Tongue (tissue), 2 donors: ENCODE measurements around the gene FIG4. TPM values are rescaled to one million over a fixed set of nuclear protein-coding genes. Genes with fewer than 3 reads are reported as not detected.
"Not testable (repeated sequence)": the region's sequence is repeated elsewhere in the genome, so short reads cannot be mapped to it uniquely, and the experiment has no call there.

Experiments used
- DNase-seq: peaks from one replicate; pipeline ENCODE4 v3.0.0-alpha.2; 2015
- total RNA-seq: library from RNA; depleted of rRNA; stranded (reverse); fragments of >200 nt; gene quantifications from one replicate; pipeline ENCODE4 v1.2.3, GENCODE V29; 2014

The FIG4 gene
- total RNA-seq, 1 donor from 2014 or later, result 22.3 TPM

DNA sequence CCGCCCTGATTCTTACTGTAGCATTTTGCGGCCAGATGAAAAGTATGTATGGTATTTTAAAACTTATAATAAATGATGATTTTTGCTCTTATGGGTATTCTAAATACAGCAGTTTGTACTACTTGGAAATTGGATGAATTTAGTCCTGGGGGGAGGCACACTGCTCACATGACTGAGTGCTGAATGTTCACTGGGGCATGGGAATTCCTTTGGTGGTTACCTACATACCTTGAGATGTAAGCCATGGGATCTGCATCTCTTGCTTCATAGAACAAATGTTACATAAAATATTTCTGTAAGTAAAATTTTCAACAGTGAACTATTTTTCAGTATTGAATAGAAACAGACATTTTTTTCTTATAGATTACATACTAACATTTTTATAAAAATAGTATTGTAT lies 71.1 kb downstream of the FIG4 start:
- DNase-seq, result no peak

DNA sequence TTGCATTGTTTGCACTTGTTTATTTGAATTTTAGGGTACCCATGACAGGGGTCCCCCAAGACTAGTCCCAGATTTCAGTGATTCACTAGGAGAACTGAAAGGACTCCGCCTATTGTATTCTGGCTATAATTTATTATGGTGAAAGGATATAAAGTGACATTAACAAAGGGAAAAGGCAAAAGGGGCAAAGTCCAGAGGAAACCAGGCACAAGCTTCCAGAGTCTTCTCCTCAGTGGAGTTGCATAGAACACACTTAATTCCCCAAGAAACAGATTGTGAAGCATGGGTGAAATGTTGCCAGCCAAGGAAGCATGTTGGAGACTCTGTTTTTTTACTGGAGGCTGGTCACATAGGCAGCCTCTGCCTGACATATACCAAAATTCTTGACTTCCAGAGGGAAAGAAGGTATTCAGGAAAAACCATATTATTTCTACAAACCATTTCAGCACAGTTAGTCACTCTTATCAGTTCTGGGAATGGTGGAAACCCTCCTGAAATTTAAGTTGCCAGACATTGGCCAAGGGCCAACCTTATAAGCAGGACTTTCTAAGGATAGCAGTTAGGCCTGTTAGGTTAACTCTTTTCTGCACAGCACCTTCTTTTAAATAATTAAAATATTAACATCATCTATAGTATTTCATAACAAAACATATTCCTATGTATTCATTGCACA lies 71.8 kb downstream of the FIG4 start:
- DNase-seq, result no peak

DNA sequence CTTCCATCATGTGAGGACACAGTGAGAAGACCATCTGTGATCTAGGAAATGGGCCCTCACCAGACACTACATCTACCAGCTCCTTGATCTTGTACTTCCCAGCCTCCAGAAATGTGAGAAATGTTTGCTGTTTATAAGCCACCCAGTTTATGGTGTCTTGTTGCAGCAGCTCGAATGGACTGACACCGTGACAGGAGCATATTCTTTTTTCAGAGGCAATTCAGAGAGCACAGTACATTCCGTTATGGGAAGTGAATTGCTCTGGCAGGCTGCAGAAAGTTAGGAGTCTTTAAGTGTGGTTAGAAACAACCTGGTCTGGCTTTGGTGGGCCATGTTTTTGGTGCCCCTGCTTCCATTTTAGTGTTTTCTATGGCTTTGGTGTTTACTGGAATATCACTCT lies 75.1 kb downstream of the FIG4 start:
- DNase-seq, result no peak

DNA sequence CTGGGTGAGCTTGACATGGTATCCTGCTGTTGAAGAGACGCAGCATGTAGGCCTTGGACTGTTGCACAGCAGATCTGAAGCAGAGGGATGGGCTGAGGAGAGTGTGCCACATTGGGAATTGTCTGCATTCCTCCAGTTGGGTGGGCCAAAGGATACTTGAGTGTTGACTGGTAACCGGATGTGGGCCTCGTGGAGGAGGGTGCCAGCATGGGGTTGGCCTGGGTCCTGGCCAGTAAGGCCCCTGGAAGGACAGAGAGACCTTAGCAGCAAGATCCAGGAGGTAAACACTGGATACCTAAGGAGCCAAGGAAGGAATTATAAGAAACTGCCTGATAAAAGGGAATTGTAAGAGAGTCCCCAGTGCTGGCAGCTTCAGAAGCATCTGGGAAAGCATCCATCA lies 76.9 kb downstream of the FIG4 start:
- DNase-seq, result no peak

DNA sequence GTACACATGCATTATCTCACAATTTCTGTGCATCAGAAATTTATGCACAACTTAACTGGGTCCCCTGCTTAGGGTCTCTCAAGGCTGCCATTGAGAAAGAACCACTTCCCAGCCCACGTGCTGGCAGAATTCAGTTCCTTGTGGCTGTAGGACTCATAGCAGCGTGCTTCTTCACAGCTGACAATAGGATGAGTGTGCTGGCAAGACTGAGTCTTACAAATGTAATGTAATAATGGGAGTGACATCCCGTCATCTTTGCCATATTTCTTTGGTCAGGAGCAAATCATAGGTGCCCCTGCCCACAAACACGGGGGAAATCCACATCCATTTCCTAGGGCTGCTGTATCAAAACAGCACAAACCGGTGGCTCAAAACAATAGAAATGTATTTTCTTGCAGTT lies 77.4 kb downstream of the FIG4 start:
- no peak for DNase-seq

DNA sequence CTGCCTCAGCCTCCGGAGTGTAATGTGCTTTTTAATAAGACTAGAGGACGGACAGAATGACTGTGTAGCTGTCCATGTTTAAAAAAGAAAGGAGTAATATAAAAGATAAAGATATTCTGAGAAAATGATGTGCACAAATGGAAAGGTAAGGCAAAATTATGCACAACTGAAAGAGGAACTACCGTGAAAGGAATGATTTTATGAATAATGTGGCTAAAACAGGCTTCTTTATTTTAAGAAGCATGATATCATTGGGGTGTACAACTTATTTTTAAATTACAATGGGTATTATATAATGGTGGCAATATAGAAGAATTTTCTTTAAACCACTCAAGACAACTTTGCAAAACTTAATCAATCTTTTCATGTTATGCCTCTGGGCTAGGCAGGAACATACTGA lies 78.1 kb downstream of the FIG4 start:
- no peak for DNase-seq

DNA sequence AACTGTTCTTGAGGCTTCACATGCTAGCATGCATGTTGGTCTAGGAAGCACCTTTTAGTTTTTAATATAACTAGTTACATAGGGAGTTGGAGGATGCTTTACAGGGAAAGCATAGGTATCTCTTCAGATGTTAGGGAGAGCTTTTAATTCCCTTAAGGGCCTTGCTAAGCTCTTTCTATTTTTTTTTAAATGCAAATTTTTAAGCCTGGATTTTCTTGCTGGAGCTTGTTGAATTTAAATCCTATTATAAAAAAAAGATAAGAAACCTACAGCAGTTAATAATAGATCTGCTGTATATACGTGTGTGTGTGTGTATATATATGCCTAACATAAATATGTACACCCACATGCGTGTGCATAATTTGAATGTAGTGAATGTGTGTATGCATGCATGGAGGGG lies 79.0 kb downstream of the FIG4 start:
- no peak for DNase-seq

DNA sequence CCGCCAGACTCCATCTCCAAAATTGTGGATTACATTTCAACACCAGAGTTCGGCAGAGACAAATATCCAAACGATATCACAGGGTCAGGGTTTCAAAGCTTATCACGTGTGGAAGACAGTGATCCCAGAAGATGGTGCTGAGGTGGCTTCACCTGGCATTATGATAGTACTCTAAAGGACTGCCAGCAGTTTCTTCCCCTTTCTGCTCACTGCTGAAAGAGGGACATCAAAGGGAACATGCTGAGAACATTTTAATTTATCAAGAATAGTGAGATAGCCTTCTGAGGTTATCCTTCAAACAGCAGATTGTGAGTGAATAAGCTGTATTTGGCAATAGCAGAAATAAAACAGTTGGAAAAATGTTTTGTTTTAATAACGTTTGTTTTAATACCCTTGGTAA lies 79.7 kb downstream of the FIG4 start:
- no peak for DNase-seq

DNA sequence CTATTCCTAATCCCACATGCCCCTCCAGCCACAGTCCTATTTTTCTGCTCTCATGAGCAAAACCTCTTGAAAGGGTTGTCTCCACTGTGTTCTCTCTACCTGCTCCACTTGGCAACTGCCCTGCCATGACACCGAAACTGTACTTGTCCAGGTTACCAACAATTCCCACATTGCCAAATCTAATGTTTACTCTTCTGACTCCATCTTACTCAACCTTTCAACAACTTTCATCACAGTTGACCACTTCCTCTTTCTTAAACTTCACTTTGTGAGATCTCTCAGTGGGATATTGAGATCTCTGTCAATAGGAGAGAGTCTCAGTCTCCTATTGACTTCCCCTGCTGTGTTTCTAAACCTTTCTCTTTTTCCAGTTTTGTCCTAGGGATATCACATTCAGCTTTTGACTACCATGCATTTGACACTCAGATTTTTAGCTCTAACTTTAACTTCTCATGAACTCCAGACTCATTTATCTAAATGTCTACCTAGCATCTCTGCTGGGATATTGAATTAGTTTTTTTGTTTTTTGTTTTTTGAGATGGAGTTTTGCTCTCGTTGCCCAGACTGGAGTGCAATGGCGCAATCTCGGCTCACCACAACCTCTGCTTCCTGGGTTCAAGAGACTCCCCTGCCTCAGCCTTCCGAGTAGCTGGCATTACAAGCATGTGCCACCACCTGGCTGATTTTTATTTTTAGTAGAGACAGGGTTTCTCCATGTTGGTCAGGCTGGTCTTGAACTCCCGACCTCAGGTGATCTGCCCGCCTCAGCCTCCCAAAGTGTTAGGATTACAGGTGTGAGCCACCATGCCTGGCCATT lies 81.1 kb downstream of the FIG4 start:
- not testable (repeated sequence) for DNase-seq

DNA sequence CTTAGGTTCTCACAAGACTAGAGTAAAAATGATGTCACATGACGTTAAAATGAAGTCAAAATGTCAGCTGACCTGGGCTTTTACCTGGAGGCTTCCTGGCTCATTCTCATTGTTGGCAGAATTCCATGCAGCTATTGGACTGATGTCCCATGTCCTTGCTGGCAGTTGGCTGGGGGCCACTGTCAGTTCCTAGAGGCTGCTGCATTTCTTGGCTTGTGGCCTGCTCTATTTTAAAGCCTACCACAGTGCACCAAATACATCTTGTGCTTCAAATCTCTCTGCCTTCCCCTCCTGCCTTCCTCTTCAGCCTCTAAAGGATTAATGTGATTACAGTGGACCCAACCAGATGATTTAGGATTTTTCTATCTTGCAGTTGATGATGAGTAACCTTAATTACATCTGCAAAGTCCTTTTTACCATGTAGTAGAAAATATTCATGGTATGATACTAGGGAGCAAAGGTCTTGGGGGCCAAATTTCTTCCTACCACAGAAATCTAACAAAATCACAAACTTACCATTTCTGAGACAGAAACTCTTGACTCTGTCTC lies 81.9 kb downstream of the FIG4 start:
- no peak for DNase-seq

DNA sequence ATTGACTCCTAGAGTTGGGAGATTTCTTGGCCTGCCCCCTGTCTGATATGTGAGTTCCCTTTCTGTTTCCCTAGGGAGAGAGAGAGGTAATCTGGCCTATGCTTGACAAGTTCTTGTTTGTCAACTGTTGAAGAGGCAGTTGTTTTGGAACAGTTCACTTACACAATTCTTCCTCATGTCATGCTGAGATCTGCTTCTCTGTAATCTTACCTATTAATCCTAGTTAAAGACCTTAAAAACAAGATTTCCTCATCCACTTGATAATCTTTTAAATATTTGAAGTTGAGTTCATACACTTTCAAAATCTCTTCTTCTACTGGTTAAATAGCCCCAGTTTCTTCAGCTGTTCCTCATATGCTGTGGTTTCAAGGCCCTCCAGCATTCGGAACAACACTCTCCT lies 89.9 kb downstream of the FIG4 start:
- no peak for DNase-seq

DNA sequence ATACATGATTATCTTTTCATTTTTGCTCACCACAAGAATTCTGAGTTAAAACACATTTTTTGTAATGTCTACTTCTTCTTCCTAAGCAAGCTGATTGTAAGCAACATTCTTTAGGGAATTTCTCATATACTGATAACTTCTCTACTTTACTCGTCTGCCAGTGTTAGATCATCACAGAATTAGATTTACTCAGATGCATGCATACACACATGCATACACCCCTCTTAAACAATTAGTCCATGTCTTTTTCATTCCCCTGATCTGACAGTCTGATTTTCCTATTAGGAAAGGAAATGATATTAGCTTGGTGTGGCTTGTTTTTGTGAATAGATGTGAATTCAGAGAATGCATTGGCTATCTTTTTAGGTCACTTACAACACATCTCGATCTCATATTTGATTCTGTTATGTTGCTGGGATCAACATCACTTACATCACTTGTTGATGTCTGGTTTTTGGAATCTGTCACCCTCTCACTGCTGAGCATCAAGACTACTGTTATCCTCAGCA lies 91.4 kb downstream of the FIG4 start:
- no peak for DNase-seq

DNA sequence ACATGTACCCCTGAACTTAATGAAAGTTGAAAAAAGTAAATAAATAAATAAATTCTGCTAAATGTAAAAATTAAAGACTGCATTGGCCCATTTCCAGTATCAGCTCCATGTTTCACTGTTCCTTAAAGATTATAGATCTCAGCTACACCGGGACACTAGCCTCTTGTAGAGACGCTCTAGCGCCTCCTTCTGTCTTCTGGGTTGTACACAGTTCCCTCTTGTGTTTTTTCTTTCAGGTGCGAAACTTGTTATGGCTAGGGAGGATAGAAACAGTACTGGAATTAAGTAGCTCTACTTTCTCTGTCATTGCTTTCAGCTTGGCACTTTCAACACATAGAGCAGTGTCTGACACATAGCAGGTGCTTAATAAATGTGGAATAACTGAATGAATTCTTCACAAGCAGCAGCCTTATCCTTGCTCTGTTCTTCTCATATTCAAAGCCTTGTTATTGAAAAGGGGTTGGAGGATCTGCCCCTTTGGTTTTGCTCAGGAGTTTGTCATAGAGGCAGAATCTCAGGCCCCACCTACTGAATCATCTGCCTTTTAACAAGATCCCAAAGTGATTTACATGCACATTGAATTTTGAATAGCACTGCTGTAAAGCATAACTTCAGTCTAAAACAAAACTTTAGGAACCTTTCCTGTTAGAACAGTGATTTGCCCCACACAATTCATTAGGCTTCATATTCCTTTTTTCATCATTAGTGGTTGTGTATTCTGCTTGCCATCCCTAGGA lies 92.3 kb downstream of the FIG4 start:
- DNase-seq, result no peak

DNA sequence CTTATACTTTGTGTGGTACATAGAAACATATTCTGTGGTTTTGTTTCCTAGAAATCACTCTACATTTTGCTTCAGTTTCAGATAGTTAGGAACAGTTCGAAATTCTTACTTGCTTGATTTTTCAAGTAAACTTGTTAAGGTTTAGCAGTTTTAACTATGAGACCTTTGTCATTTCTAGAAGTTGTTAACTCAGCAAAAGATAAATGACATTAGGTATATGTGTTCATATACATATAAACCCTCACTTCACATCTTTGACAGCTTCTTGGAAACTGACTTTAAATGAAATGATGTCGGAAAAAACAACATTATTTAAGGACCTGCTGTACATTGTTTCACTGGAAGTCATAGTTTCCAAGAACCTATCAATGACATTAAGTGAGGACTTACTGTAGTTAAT lies 96.2 kb downstream of the FIG4 start:
- DNase-seq, result no peak

DNA sequence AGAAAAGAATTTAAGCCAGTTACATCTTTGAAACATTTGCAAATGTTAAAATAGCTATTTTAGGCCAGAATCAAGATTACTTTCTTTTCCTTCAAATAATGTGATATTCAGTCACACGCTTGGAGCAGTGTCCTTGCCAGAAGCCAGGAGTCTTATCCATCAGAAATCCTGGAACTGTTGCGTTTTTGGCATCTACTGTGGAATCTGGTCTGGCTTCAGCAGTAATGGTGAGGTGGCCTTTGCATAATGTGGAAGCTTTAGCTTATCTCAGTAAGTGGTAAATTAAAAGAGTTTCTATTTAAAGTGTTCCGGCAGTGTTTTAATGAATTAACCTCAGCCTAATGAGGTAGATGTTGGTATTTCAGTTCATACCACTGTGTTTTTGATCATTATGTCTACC lies 97.6 kb downstream of the FIG4 start:
- DNase-seq, result no peak

DNA sequence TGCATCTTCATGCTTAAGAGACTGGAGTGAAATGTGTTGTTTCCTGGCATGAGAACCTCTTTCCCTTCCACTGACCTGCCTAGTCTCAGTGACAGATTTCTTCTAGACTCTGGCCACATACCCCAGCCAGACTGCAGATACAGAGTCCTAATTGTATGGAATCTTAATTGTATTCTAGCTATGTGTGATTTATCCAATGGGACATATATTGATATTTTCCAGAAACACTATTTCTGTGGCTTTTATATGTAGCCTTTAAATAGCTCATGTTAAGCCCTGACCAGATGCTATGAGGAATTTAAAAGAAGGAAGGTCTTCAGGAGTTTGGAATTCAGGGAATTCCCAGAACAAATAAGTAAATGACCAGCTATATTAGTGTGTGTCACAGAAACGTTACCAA lies 99.0 kb downstream of the FIG4 start:
- no peak for DNase-seq

DNA sequence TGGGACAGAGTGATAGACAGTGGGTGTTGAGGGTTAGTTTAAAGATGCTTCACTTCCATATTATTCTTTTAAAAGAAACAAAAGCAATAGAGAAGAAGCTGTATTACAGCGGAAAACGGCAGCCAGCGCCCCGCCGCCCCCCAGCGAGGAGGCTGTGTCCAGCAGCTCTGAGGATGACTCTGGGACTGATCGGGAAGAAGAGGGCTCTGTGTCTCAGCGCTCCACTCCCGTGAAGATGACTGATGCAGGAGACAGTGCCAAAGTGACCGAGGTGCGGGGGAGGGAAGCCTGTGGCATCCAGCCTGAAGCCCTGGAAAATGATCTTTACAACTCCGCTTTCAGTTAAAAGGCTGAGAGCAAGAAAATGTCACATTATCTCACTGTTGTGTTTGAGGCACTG lies 100.2 kb downstream of the FIG4 start:
- DNase-seq, result no peak

DNA sequence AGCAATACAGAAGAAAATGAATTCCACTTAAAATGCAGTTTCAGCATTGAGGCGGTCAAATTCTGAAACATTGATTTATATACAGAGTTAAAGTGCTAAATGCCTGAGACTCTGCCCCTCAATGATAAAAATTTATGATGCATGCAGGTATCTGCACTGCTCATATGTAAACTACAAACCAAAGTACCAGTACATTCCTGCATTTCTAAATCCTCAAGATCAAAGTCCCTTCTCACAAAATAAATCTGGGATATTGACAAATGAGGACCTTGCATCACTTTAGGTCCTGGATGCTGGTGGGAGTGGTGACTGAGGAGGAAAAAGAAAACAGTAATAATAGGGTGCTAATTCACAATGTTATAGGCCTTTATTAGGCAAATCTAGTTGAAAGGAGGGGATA lies 101.9 kb downstream of the FIG4 start:
- DNase-seq, result no peak

DNA sequence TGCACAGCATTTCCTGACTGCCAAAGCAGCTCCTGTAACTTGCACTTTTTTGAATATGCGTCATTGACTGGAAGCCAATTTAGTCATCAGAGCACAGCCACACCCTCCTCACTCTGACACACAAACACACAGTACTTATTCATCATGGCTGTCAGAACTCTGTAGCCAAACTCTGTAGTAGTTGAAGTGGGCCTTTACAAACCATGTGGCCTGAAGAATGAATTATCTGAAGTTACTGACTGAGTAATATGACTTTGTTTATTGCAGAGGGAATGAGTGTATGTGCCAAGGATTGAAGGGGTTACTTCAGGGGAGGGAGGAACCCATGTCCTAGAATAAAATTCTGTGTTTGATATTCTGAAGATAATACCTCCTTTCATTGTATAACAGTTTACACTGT lies 102.7 kb downstream of the FIG4 start:
- DNase-seq, result peak; percentile 81

DNA sequence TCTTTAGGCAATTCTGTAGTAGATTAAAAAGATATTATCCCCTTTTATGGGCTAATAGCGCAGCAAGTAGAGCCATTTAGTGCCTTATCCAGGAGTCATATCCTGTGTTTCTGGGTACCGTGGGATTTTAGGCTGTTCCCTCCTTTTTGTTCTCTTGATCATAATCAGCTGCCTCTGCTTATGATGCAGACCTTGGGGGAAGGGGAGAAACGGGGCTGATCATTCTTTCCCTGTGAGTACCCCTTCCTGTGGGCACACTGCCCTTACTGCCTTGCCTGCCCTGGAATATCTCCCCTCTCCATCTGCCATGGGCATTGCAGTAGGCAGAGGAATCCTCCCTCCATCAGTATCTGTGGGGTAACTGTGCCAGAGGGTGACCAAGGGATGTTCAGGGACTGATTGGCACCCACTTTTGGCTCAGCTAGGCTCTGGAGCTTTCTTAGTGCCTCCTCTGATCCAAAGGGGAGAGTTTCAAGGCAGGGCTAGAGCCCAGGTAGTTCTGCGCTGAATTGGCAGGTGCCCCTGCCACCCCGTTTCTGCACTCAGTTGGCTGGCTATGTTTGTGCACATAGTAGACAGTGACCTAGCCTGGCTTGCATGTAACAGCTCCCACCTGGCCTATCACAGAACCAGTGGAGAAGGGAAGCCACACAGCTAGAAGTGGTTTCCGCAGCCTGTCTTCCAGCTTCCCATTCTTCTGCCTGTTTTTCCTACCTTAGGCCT lies 103.3 kb downstream of the FIG4 start:
- DNase-seq, result no peak

DNA sequence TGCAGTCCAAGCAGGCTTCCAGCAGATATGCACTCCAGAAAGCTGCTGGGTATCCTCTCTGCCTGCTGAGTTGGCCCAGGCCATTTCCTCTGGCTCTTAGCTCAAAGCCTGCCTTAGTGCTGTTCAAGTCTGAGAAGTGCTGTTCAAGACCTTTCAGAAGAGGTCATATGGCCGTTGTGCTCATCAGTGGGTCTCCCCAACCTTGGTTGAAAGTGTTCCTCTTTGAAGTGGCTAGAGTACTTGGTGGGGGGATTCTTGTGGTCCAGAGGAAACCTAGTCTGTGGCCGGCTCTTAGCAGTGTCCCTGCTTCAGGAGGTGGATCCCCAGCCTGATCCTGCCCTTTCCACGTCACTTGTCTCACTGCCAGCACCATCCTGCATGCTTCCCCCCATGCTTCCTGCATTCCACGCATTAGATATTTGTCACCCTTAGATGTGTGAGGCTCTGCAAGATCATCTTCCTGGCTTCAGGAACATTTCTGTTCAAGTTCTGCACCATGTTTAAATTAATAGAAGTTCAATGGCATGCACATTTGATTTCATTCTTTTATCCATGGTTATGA lies 105.0 kb downstream of the FIG4 start:
- no peak for DNase-seq

DNA sequence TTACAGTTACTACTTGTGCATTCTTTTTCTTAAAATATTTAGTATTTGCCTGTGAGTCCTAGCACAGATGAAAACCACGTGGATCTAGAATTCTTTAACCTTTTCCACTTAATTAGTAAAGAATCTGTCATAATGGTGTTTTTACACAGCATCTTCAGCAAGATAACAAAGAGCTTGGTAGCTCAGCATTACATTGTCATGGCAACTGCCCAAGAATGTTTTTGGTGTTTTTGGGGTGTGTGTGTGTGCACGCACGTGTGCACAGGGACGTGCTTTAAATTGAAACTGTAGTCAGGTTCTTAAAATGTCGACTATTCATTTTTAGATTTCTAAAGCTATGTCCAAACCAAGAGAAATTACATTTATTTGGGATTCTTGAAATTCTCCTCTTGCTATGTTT lies 108.0 kb downstream of the FIG4 start:
- DNase-seq, result no peak
